GM19193 (cell line): ENCODE data around the gene RECK.

ENCODE experiments used
- POLR2A ChIP-seq: IDR thresholded peaks from 4 replicates; pipeline ENCODE4 v1.6.1; 2011; ENCODE audit not compliant: insufficient read depth, insufficient read length; ENCODE audit errors: extremely low read depth

Gene RECK

DNA sequence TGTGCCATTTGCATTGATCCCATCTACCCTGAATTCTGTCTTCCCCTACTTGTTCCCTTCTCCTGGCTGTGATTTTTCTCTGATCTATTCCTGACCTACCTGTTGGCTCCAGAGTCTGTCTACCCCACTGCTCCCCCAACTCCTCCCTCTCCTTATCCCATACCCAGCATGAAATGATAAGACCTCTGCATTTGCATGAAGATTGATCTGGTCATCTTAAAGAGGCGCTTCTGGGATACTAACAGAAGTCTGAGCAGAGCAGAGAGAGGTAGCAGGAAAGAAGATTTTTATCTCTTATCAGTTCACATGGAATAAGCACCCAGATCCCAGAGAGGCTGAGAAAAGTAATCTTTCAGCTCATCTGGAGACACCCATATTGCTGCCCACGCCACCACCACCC lies 81.5 kb downstream of the RECK start:
- TF ChIP-seq POLR2A = no peak

- TF ChIP-seq POLR2A = no peak
Observed at GRCh38 chr9:36118706-36119105, 82.0 kb downstream of the RECK start.

GRCh38 chr9:36119476-36119875 lies 82.8 kb downstream of the RECK start:
- TF ChIP-seq POLR2A = no peak

DNA sequence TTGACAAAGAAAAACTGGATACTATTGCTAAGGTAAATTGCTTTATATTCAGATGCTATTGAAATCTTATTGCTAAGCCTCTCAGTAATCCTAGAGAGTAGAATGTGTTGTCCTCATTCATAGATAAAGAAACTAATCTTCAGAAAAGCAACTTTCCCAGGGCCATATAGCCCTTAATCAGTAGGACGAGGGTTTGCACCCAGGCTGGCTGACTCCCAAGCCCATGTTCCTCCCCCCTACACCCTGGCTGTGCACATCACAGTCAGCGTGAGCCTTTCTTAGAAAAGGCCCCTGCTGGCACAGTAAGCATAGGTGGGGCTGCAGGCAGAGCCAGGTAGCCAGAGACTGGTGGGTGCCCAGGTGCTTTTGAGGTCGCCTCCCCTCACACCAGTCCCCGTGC lies 84.0 kb downstream of the RECK start:
- TF ChIP-seq POLR2A = no peak

DNA sequence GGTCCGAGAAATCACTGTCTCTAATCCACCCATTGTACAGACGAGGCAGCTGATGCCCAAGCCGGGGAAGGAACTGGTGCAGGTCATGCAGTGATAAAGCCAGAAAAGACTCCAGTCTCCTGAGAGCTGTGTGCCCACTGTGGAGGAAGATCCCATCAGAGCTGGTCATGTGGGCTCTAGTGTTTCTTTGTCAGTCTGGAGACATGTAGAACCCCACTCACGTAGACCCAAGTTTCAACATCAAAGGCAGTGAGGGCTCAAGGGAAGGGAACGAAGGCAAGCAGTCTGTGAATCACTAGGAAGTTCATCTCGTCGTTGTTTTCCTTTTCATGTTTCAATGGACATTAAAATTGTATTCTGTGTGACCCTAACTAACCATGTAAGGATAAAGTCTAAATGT lies 85.3 kb downstream of the RECK start:
- TF ChIP-seq POLR2A = no peak

- no peak for TF ChIP-seq POLR2A
Observed at GRCh38 chr9:36123515-36123914, 86.8 kb downstream of the RECK start.

DNA sequence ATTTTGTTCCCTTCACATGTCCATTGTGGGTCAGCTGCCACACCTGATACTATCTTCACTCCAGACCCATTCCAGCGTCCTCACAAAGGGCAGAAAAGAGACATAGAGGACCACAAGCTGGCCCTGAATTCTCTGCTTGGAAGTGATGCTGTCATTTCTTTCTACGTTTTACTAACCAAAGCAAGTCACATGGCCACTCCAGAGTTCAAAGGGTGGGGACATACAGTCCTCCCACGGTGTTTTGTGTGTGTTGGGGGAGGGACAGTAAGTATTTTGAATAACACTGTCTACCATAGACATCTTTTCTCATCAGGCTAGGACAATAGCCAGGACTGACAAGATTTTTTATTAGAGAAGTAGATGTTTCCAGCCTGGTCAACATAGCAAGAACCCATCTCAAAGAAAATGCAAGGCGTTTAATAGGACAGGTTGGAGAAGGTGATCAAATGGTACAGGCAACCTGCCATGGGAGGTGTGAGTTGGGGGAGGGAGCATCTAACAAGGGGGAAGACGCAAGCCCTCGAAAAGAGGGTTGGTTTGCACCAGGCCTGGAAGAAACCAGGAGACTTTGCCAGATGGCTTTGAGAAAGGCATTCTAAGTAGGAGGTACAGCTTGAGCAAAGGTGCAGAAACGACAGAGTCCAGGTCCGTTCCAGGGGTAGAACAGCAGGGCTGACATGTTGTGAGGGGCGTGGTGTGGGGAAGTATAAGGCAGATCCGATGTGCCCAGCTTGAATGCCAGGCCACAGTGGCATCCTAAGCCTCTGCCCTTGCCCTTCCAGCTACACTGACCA lies 88.5 kb downstream of the RECK start:
- no peak for TF ChIP-seq POLR2A

GRCh38 chr9:36126016-36126730 lies 89.5 kb downstream of the RECK start:
- TF ChIP-seq POLR2A = no peak

GRCh38 chr9:36127652-36128244 lies 91.0 kb downstream of the RECK start:
- TF ChIP-seq POLR2A = no peak

GRCh38 chr9:36128349-36128748 lies 91.6 kb downstream of the RECK start:
- TF ChIP-seq POLR2A = no peak

DNA sequence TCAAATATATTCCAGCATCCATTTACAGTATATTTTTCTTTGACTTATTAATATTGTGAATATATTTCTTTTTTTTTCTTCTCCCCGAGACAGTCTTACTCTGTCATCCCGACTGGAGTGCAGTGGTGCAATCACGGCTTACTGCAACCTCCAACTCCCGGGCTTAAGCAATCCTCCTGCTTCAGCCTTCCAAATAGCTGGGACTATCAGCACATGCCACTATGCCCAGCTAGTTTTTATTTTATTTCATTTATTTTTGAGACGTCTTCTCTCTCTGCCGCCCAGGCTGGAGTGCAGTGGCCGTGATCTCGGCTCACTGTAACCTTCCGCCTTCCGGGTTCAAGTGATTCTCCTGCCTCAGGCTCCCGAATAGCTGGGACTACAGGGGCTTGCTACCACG lies 92.4 kb downstream of the RECK start:
- TF ChIP-seq POLR2A = no peak

DNA sequence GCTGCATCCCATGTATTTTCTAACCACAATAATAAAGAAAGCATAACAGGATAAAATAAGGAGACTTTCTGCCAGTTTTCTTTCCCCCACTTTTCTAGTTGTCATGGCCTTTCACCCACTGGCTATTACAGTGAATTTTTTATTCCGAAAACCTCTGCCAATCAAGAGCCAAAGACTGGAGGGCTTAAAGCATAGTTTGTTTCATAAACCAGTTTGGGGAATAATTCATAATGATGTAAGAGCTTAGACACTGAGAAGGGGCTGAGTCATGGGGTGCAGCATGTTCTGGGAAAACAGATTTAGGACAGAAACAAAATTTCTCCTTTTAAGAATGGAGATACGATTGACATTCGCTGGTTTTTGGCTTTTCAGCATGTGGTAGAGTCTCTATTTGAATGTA lies 95.4 kb downstream of the RECK start:
- no peak for TF ChIP-seq POLR2A

DNA sequence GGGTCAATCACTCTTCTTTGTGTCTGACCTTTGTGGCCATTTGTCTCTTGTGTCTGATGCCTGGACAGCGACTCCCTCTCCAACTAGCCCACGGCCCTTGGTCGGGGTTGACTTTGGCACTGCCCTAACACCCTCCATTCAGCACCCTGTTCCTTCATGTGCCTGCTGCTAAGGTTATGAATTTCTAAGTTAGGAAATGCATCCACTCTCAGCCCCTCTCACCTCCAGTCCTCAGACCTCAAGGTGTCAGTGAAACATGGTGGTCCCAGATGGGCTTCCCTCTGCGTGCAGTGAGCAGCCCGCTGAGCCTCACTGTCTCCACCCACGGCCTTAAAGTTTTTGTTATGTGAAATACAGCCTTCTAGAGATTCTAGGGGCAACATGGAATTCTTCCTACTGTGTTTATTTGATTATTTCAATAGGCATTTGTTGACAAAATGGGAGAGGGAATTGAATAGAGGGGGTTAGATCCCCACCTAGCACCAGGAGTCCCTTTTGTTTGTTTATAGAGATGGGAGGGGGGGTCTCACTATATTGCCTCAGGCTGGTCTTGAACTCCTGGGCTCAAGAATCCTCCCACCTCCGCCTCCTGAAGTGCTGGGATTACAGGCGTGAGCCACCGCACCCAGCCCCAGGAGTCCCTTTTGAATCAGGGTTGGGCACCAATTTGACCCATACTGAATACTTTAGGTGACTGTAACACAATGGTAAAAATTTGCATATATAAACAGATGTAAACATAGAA lies 98.2 kb downstream of the RECK start:
- no peak for TF ChIP-seq POLR2A

DNA sequence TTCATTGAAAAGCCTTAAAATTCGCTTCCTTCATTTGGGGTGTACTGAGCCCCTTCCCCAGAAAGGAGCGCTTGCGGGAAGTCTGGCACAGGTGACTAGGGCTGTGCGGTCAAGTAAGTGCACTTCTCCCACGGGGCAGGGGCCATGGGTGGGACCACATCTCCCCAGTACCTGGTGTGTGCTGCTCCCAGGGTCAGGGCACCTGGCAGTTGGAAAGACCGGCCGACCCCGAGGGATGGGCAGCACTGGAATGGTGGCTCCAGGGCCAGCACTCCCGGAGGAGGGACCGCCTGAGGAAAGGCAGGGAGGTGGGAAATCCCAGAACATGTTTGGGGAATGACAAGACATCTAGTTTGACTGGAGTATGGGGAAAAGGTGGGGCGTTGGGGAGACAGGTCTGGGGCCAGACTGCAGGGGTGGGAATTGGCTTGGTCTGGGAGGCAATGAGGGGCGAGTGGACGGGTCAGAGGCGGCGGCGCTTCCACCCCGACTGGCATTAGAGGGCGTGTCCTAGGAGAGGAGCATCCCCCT lies 99.1 kb downstream of the RECK start:
- TF ChIP-seq POLR2A = no peak
